HG03196 (cell line): Measurements from ENCODE around the gene TDRKH.

Experiments
- ATAC-seq: cut with Tn5 transposase; IDR thresholded peaks from one replicate; pipeline ENCODE4 v1.9.1; 2021; ENCODE audit not compliant: unreplicated experiment

The TDRKH gene, protein sequence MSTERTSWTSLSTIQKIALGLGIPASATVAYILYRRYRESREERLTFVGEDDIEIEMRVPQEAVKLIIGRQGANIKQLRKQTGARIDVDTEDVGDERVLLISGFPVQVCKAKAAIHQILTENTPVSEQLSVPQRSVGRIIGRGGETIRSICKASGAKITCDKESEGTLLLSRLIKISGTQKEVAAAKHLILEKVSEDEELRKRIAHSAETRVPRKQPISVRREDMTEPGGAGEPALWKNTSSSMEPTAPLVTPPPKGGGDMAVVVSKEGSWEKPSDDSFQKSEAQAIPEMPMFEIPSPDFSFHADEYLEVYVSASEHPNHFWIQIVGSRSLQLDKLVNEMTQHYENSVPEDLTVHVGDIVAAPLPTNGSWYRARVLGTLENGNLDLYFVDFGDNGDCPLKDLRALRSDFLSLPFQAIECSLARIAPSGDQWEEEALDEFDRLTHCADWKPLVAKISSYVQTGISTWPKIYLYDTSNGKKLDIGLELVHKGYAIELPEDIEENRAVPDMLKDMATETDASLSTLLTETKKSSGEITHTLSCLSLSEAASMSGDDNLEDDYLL

GRCh38 chr1:151790071-151790939, at the start of gene TDRKH:
TDRKH (minus strand) TSS chr1:151790500; CDS start chr1:151783022, 7,478 bp downstream.
- peak; percentile 96 for ATAC-seq

GRCh38 chr1:151839457-151840403, 49.4 kb upstream of the TDRKH start, which contains the start of gene C2CD4D:
C2CD4D (minus strand) TSS chr1:151839820; CDS start chr1:151838989, 831 bp downstream.
- no peak for ATAC-seq

- ATAC-seq: no peak
These were observed 48.7 kb upstream of the TDRKH start for GRCh38 chr1:151839082-151839412.

GRCh38 chr1:151838222-151839081, 48.2 kb upstream of the TDRKH start:
- ATAC-seq: no peak

- no peak for ATAC-seq
These were observed 47.6 kb upstream of the TDRKH start for GRCh38 chr1:151837884-151838221.

- no peak for ATAC-seq
These were observed 46.9 kb upstream of the TDRKH start for GRCh38 chr1:151837197-151837596.

- ATAC-seq: no peak
These were observed 45.3 kb upstream of the TDRKH start for GRCh38 chr1:151835596-151835995.

- no peak for ATAC-seq
These were observed 43.9 kb upstream of the TDRKH start for GRCh38 chr1:151834239-151834638.

DNA sequence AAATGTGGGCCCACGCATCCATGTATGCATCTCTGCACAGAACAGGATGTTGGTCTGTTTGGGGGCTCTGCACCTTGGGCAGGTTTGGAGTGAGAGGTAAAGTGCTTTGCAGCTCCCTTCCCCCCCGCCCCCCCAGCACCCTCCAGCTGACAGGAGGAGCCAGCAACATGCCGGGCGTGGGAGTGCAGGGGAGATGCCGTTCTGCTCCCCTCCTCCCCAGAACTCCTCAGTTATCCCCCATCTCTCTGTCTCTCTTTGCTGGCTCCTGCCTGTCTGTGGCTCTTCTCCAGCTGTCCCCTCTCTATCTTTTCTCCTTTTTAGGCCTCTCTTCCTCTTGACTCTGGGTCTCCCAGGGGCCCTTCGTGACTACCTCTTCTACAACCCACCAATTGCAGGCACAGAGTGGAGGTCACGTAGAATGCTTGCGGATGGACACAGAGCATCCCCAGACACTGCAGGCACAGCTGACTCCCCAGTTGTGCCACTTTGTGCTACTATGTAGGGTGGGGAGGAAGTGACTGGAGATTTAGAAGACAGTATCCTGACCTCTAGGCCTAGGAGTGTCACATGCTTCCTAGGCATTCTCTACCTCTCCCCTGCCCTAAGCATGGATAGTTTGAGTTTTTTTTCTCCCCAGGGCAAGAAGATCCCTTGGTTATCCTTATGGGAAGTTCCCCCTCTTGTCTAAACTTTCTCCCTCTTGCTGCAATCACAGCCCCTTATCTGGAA, 43.0 kb upstream of the TDRKH start:
- ATAC-seq: no peak

GRCh38 chr1:151832318-151832980, 42.1 kb upstream of the TDRKH start:
- ATAC-seq: no peak

DNA sequence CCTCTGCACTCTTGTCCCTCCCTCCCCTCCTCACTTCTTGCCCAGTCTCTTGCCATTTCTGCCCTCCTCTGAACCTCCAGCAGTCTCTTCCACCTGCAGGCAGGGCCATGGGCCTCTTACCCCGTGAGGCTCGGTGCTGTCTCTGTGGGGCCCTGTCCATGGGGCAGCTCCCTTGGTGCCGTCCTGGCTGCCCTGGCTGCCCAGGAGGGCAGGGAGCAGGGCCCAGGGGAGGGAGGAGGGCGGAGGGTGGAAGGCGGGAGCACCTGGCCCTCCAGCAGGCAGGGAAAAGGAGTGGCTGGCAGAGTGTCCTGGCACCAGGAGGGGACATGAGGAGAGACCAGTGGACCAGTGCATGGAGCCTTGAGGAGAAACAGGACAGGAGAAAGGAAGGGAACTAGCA, 41.3 kb upstream of the TDRKH start, which contains the start of gene RORC:
TSS of gene RORC (minus strand) at position 198 of the 400 bp plus-strand sequence. CDS start at position 160, 38 bp downstream.
- ATAC-seq: no peak

DNA sequence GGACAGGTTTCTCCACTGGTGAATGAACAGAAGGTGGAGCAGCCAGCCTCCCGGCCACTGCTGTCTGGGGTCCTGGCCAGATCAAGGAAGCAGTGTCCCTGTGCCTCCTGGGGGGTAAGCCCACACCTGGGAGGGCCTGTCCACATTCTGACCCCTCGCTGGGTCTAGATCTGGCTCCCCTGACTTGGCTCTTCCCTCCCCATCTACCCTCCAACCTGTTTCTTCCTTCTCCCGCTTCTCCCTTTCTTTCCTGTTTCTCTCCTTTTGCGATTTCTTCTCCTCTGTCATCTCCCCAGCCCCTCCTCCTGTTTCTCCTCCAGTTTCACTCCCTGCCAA, 40.9 kb upstream of the TDRKH start:
- ATAC-seq: no peak

- ATAC-seq: no peak
These were observed 39.8 kb upstream of the TDRKH start for GRCh38 chr1:151830055-151830454.

- no peak for ATAC-seq
These were observed 39.2 kb upstream of the TDRKH start for GRCh38 chr1:151829352-151830046.

DNA sequence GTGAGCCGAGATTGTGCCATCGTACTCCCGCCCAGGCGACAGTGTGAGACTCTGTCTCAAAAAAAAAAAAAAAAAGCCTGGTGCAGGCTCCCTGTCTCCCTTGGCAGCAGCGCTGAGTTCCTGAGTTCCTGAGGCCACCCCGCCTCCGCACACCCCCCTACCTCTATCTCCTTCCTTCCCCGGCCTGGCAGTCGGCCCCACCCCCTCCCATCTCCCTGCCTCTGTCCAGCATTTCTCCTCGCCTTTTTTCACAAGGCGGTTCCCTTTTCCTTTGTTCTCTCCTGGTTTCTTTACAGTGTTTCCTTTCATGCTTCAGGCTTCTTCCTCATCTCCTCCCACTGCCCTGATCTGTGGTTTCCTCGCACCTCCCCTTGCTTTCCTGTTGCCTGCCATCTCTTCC, 38.6 kb upstream of the TDRKH start:
- no peak for ATAC-seq

DNA sequence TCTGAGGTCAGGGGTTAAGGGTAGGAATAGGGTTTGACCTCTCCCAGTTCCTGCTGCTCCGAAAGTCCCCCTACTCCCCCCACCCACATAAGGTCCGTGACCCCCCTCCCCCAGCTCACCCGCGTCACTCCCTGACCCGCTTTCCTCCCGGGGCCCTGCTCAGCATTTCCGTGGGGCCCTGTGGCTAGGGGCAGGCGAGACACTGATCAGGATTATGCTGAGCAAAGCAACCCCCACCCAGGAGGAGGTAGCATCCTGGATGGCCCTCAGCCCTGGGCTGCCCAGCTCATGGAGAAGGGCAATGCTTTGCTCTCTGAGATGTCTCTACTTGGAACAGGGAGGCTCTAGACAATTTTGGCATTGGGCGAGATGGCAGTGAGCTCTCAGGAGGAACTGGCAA, 37.6 kb upstream of the TDRKH start:
- no peak for ATAC-seq

DNA sequence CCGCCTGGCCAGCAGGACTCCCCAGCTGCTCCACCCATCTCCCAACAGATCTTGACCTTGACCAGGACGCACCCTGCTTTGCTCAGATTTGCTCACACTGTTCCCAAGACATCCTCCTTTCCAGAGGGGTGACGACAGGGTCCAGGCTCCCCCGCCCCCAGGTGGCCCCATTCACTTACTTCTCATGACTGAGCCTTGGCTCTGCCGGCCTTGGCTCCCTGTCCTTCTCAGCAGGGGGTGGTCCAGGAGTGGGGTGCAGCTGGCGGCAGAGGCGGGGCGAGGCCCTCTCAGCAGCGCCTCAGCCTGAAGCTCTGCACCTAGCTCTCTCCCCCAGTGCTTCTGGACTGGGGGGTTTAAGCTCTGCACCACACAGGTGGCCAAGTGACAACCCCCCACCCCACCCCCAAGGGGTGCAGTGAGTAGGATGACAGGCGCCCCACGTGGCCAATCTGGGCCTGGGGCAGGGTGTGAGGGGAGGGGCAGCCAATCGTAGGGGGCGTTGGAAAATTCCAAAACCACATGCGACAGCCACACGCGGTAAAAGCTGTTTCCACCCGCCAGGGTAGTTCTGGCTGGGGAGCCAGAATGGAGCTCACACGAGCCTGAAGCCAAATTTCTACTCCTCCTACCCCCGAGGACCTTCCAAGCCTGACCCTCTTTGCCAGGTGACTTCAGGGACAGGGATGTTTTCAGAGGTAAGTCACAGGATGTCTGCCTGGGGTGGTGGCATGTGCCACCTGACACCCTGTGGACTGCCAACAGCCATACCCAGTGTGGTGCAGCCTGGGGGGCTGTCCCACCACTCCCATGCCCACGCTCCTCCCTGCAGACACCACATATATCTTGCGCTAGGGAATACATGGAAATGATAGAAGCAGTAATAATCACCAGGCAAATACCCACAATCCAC, 35.7 kb upstream of the TDRKH start:
- ATAC-seq: no peak
